Testis (tissue), 3 donors: ENCODE results near the gene RPS18. TPM values are rescaled to one million over a fixed set of nuclear protein-coding genes. Genes with fewer than 3 reads are reported as not detected.
"Not testable (repeated sequence)": the region's sequence is repeated elsewhere in the genome, so short reads cannot be mapped to it uniquely, and the experiment has no call there.

Experiments used
- DNase-seq: peaks from one replicate; pipeline ENCODE4 v3.0.0-alpha.2; 2019
- H3K27ac ChIP-seq, 2 donors: fragments of 200-600 bp; sonication (generic); one replicate each; pipeline ENCODE4 v1.5.1; 2019
- H3K27me3 ChIP-seq: fragments of 200-600 bp; sonication (generic); one replicate; pipeline ENCODE4 v1.5.1; 2019
- H3K36me3 ChIP-seq: fragments of 200-600 bp; sonication (generic); one replicate; pipeline ENCODE4 v1.5.1; 2017; ENCODE audit warnings: low read depth; ENCODE audit errors: missing control alignments
- H3K4me1 ChIP-seq: fragments of 200-600 bp; sonication (generic); one replicate; pipeline ENCODE4 v1.5.1; 2019
- H3K4me3 ChIP-seq, 2 donors: fragments of 200-600 bp; sonication (generic); one replicate each; pipeline ENCODE4 v1.5.1; 2017 to 2019
- H3K9me3 ChIP-seq: fragments of 200-600 bp; sonication (generic); one replicate; pipeline ENCODE4 v1.5.1; 2017
- POLR2A ChIP-seq: fragments of 450-650 bp; IDR thresholded peaks from one replicate; pipeline ENCODE4 v1.6.1; 2017; ENCODE audit warnings: antibody characterized with exemption, mild to moderate bottlenecking, moderate library complexity
- WGBS, 2 donors: methylation state at CpG; one replicate each; pipeline ENCODE4 v1.1.5; 2018; 5-methylcytosine and 5-hydroxymethylcytosine counted together
- intact Hi-C: fragments of 100-400 bp; cut with DNase I; formaldehyde crosslinking; loops from one replicate; pipeline ENCODE4 v1.15.1; 2023; ENCODE audit warnings: low total_unique reads
- polyA plus RNA-seq: library from polyadenylated mRNA; stranded (reverse); fragments of 350-450 nt; fragmentation: Illumina TruSeq; extraction: RNeasy Lipid Tissue Mini Kit (QIAGEN cat#74804); gene quantifications from one replicate; pipeline ENCODE4 v1.2.3, GENCODE V29; 2014; ENCODE audit warnings: low read depth, low replicate concordance; ENCODE audit not compliant: insufficient read depth
- total RNA-seq, 2 donors: library from RNA; depleted of rRNA; stranded (reverse); fragments of >200 nt; gene quantifications; one replicate each; pipeline ENCODE4 v1.2.3, GENCODE V29; 2016
- TF ChIP-seq, protein P1 (sequence below), 3 experiments: fragments of 450-650 bp in 2 of 3; fragments of 200-600 bp in 1 of 3; sonication (generic) in 1 of 3; IDR thresholded peaks; one replicate each; pipeline ENCODE4 v1.5.1; 2016 to 2019; ENCODE audit warnings: antibody characterized with exemption in 3 of 3, mild to moderate bottlenecking in 2 of 3, moderate library complexity in 1 of 3

Gene RPS18
- total and polyA plus RNA-seq, 3 donors from 2014 or later: 685 to 2,185 (median 1,953) TPM

DNA sequence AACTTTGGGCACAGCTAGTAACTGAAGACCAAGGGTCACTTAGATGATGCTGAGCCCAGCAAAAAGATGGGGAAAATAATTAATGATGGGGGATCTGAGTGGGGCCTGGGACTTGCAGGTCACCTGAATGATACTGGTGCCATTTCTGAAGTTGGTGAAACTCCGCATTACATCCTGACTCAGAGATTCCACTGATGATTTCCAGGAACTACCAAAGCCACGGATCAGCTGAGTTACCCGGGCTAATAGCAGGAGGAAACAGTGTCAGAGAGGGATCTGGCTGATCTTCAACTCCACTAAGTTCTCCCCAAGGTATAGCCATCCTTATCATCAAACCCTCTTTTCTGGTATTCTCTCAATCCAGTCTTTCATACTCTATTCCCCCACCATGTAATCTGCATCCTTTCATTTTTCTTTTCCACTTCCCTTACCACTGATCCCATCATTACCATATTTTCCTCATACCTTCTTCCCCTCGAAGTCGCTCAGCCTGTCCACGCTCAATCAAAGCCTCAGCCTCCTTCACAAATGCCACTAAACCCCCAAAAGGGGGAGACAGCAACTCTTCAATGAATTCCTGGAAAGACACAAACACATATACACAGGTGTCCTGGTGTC, 20.4 kb upstream of the RPS18 start:
- no peak overlapping the region for H3K27ac ChIP-seq
- no peaks in the 10 kb centered on the region for H3K9me3 ChIP-seq
- WGBS, 2 donors: 87 to 92% methylated on average over 6 of the region's 6 CpGs
- H3K4me3 ChIP-seq: no peak overlapping the region
- DNase-seq: no peak
- intact Hi-C loops: no loop called here
- H3K4me1 ChIP-seq: peaks cover 21% of the 10 kb centered on the region
- TF ChIP-seq, protein P1, sequence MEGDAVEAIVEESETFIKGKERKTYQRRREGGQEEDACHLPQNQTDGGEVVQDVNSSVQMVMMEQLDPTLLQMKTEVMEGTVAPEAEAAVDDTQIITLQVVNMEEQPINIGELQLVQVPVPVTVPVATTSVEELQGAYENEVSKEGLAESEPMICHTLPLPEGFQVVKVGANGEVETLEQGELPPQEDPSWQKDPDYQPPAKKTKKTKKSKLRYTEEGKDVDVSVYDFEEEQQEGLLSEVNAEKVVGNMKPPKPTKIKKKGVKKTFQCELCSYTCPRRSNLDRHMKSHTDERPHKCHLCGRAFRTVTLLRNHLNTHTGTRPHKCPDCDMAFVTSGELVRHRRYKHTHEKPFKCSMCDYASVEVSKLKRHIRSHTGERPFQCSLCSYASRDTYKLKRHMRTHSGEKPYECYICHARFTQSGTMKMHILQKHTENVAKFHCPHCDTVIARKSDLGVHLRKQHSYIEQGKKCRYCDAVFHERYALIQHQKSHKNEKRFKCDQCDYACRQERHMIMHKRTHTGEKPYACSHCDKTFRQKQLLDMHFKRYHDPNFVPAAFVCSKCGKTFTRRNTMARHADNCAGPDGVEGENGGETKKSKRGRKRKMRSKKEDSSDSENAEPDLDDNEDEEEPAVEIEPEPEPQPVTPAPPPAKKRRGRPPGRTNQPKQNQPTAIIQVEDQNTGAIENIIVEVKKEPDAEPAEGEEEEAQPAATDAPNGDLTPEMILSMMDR (IDR thresholded peaks at IDR 0.05): no peak
- TF ChIP-seq POLR2A: no peak
- no peaks in the 10 kb centered on the region for H3K36me3 ChIP-seq
- no peaks in the 10 kb centered on the region for H3K27me3 ChIP-seq

DNA sequence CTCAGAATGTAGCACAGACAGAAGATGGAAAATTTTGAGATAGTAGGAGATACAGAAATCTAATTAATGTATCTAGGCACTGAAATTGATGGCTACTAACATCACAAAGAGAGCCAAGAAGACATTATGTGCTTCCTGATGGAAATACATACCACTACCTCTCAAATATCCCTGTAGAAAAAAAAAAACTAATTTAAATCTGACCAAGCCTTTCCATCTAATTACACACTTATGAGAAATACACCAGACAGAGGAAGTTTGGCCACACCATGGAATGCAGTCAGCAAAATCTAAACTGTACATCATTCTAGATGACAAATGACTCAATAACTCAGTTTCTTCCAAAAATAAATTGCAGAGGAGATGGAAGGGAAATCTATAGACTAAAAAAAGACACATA, 19.1 kb upstream of the RPS18 start:
- DNase-seq: no peak
- Histone ChIP-seq H3K36me3 (no peaks in the 10 kb centered on the region), H3K4me1 (peaks cover 19% of the 10 kb centered on the region), H3K9me3 (no peaks in the 10 kb centered on the region), H3K27ac (no peak overlapping the region), H3K27me3 (no peaks in the 10 kb centered on the region), H3K4me3 (no peak overlapping the region)
- TF ChIP-seq, protein P1 (IDR thresholded peaks at IDR 0.05): no peak
- no peak for TF ChIP-seq POLR2A
- intact Hi-C loops: no loop called here

DNA sequence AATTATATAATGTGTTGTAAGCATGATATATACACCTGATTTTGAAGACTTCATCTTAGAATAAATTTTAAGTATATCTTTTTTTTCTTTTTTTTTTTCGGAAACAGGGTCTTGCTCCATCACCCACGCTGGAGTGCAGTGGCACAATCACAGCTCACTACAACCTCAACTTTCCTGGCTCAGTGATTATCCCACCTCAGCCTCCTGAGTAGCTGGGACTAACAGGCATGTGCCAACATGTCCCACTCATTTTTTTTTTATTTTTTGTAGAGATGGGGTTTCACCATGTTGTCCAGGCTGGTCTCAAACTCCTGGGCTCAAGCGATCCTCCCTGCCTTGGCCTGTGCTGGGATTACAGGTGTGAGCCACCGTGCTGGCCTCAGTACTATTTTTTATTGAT, 17.3 kb upstream of the RPS18 start:
- Histone ChIP-seq H3K4me3 (no peak overlapping the region), H3K4me1 (peaks cover 9% of the 10 kb centered on the region), H3K9me3 (no peaks in the 10 kb centered on the region), H3K27me3 (no peaks in the 10 kb centered on the region), H3K36me3 (no peaks in the 10 kb centered on the region), H3K27ac (no peak overlapping the region)
- TF ChIP-seq POLR2A: no peak
- TF ChIP-seq, protein P1 (IDR thresholded peaks at IDR 0.05): no peak
- WGBS, 2 donors: 89 to 94% methylated on average over 4 of the region's 4 CpGs
- DNase-seq: no peak
- intact Hi-C loops: no loop called here

DNA sequence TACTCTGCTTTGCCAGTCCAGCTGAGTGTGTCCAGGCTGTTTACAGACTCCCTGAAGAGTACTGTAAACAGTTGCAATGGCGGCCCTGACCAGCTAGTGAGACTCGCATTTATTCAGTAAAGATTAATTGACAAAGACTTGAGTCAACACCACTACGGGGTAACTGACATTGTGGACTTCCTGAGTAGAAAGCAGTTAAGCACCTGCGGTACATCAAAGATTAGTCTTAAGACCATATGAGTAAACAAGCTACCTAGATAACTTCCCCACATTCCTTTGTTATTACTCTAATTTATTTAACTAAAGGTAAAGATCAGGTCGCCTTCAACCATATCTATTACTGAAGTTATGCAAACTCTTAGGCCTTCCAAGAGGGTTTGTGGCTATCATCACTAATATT, 12.8 kb upstream of the RPS18 start:
- Histone ChIP-seq H3K36me3 (no peaks in the 10 kb centered on the region), H3K27ac (no peak overlapping the region), H3K4me1 (no peaks in the 10 kb centered on the region), H3K9me3 (no peaks in the 10 kb centered on the region), H3K4me3 (no peak overlapping the region), H3K27me3 (no peaks in the 10 kb centered on the region)
- intact Hi-C loops: no loop called here
- DNase-seq: no peak
- 94 to 96% methylated on average over 5 of the region's 5 CpGs for WGBS, 2 donors
- TF ChIP-seq, protein P1 (IDR thresholded peaks at IDR 0.05): no peak
- no peak for TF ChIP-seq POLR2A

DNA sequence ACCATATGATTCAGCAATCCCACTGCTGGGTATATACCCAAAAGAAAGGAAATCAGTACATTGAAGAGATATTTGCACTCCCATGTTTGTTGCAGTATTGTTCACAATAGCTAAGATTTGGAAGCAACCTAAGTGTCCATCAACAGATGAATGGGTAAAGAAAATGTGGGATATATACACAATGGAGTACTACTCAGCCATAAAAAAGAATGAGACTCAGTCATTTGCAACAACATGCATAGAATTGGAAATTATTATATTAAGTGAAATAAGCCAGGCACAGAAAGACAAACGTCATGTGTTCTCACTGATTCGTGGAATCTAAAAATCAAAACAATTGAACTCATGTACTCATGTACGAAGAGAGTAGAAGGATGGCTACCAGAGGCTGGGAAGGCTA, 9.4 kb upstream of the RPS18 start:
- 94 to 96% methylated on average over 3 of the region's 3 CpGs for WGBS, 2 donors
- not testable (repeated sequence) for H3K36me3 ChIP-seq

More for the DNA sequence above, 9.4 kb upstream of the RPS18 start:
- H3K9me3 ChIP-seq, H3K27me3 ChIP-seq, H3K27ac ChIP-seq, H3K4me1 ChIP-seq, DNase-seq, intact Hi-C loops, H3K4me3 ChIP-seq: not testable (repeated sequence)
